ENCODE results near the gene PYGM. TPM values are rescaled to one million over a fixed set of nuclear protein-coding genes. Genes with fewer than 3 reads are reported as not detected.

Gene PYGM
- total and polyA plus RNA-seq, 2 of the 8 experiments (the other 6 are each of a cell fraction or from before 2014, with no cell fraction given): 9.6 to 10.0 TPM

- TF ChIP-seq CHD7 (IDR thresholded peaks at IDR 0.05; ENCODE audit: insufficient replicate concordance, low read length) (no peak), USF2 (IDR thresholded peaks at IDR 0.05; ENCODE audit: low read length) (no peak), POU5F1 (IDR thresholded peaks at IDR 0.05; ENCODE audit: low read depth, low read length) (no peak)
These were observed 11.7 kb downstream of the PYGM start (continued) for GRCh38 chr11:64747961-64748665.
